ENCODE data around the gene ACOX2.

Gene ACOX2

DNA sequence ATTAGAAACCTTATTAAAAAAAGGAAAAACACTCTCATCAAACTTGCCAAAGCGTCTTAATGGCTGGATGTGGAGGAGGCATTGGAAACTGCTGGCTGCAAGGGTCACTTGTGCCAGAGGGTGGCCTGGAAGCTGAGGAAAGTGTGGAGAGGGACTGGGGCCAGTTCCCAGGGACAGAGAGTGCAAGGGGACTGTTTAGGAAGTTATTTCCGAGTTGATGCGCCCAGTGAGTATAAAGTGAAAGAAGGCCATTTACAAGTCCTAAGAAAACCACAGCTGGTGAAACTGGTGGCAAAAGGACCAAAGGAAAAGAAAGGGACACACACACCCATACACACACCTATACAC lies 52.3 kb downstream of the ACOX2 start:
- no peaks in the 10 kb centered on the region for H3K4me1 ChIP-seq (ENCODE audit: control insufficient read depth, insufficient read depth, low read length)
- no peaks in the 10 kb centered on the region for H3K9me3 ChIP-seq (ENCODE audit: control insufficient read depth in 2 of 2, low read length in 2 of 2)
- H3K4me3 ChIP-seq (ENCODE audit: low read length in 2 of 2) = no peak overlapping the region
- no peak overlapping the region for H3K27ac ChIP-seq (ENCODE audit: low read length)
- no peaks in the 10 kb centered on the region for H3K27me3 ChIP-seq (ENCODE audit: control insufficient read depth in 1 of 2, insufficient read depth in 2 of 2, low read length in 2 of 2)
- H3K36me3 ChIP-seq (ENCODE audit: control insufficient read depth in 2 of 2, insufficient read depth in 2 of 2, low read length in 2 of 2) = no peaks in the 10 kb centered on the region
- no peak overlapping the region for H3K9ac ChIP-seq (ENCODE audit: low read length in 2 of 2)

DNA sequence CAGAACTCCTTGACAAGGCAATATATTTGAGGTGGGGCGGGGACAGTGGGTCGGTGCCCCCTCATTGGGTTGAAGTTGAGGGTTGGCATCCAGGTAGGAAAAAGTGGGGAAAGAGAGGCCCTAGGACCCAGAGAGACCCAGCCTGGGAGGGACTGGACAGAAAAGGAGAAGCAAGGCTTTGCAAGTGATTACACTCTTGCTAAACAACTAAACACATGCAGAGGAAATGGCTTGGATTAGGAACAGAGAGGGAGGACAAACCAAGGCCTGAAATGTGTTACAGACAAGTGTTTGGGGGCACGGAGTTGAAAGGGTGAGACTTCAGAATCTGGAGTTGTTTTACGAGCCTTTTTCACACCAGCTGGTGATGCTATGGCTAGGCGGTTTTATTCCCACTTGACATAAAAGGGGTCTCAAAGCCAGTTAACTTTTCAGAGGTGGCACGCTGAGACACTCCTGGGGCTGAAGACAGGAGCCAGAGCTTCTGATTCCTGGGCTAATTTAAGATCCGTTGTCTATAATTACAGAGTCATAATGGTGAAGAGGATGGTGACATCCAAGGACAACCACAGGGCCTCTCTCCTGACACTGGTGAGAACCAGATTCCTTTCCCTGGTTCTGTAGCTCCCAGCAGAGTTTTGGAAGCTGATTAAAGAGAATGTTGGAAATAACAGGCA lies 52.8 kb downstream of the ACOX2 start:
- Histone ChIP-seq H3K9me3 (ENCODE audit: control insufficient read depth in 2 of 2, low read length in 2 of 2) (no peaks in the 10 kb centered on the region), H3K4me1 (ENCODE audit: control insufficient read depth, insufficient read depth, low read length) (no peaks in the 10 kb centered on the region), H3K36me3 (ENCODE audit: control insufficient read depth in 2 of 2, insufficient read depth in 2 of 2, low read length in 2 of 2) (no peaks in the 10 kb centered on the region), H3K9ac (ENCODE audit: low read length in 2 of 2) (no peak overlapping the region), H3K4me3 (ENCODE audit: low read length in 2 of 2) (no peak overlapping the region), H3K27ac (ENCODE audit: low read length) (no peak overlapping the region), H3K27me3 (ENCODE audit: control insufficient read depth in 1 of 2, insufficient read depth in 2 of 2, low read length in 2 of 2) (no peaks in the 10 kb centered on the region)

DNA sequence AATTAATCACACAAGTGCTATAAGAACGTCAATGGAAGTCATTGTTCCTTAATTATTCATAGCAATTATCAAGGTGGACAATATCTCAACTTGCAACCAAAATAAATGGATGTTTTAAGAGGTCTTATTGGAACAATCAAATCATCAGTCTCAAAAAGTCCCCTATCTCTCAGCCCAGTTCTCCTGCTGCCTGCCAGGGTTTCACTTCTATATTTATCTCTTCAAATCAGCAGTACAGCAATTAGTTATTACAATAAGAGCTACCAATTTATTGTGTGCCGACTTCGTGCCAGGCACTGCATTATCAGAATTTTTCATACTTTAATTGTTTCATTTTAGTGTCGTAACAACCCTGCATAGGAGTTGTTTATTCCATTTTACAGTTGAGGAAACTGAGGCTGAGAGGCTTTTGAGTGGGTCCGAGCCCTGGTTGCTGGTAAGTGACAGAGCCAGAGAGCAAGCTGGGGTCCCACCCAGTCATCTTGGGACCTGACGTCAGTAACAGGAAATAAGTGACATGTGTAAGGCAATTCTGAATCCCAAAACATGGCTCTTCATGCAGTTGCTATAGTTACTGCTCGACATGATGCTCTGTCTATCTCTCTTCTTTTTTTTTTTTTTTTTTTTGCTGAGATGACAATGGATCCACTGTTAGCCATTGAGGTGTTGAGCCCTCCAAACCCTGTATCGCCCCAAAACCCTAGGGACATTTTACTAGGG lies 53.9 kb downstream of the ACOX2 start:
- Histone ChIP-seq H3K9me3 (ENCODE audit: control insufficient read depth in 2 of 2, low read length in 2 of 2) (no peaks in the 10 kb centered on the region), H3K4me1 (ENCODE audit: control insufficient read depth, insufficient read depth, low read length) (no peaks in the 10 kb centered on the region), H3K36me3 (ENCODE audit: control insufficient read depth in 2 of 2, insufficient read depth in 2 of 2, low read length in 2 of 2) (no peaks in the 10 kb centered on the region), H3K4me3 (ENCODE audit: low read length in 2 of 2) (no peak overlapping the region), H3K27ac (ENCODE audit: low read length) (no peak overlapping the region), H3K9ac (ENCODE audit: low read length in 2 of 2) (no peak overlapping the region), H3K27me3 (ENCODE audit: control insufficient read depth in 1 of 2, insufficient read depth in 2 of 2, low read length in 2 of 2) (no peaks in the 10 kb centered on the region)

DNA sequence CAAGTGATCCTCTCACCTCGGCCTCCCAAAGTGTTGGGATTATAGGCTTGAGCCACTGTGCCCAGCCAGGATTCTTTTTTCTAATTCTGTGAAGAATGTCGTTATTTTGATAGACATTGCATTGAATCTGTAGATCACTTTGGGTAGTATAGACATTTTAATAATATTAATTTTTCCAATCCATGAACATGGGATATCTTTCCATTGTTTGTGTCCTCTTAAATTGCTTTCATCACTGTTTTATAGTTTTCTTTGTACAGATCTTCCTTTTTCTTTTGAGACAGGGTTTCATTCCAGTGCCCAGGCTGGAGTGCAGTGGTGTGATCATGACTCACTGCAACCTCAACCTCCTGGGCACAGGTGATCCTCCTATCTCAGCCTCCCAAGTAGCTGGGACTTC lies 56.7 kb downstream of the ACOX2 start:
- no peaks in the 10 kb centered on the region for H3K27me3 ChIP-seq (ENCODE audit: control insufficient read depth in 1 of 2, insufficient read depth in 2 of 2, low read length in 2 of 2)

DNA sequence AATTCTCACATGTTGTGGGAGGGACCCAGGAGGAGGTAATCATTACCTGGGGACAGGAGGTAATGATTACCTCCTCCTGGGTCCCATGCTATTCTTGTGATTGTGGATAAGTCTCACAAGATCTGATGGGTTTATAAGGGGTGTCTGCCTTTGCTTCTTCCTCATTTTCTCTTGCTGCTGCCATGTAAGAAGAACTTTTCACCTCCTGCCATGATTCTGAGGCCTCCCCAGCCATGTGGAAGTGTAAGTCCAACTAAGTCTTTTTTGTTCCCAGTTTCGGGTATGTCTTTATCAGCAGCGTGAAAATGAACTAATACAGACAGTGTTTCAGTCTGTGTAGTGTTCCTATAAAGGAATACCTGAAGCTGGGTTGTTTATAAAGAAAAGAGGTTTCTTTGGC lies 58.2 kb downstream of the ACOX2 start:
- no peak overlapping the region for H3K27ac ChIP-seq (ENCODE audit: low read length)
- H3K9ac ChIP-seq (ENCODE audit: low read length in 2 of 2) = no peak overlapping the region
- H3K4me3 ChIP-seq (ENCODE audit: low read length in 2 of 2) = no peak overlapping the region
- H3K4me1 ChIP-seq (ENCODE audit: control insufficient read depth, insufficient read depth, low read length) = no peaks in the 10 kb centered on the region
- no peaks in the 10 kb centered on the region for H3K36me3 ChIP-seq (ENCODE audit: control insufficient read depth in 2 of 2, insufficient read depth in 2 of 2, low read length in 2 of 2)
- no peaks in the 10 kb centered on the region for H3K9me3 ChIP-seq (ENCODE audit: control insufficient read depth in 2 of 2, low read length in 2 of 2)
- no peaks in the 10 kb centered on the region for H3K27me3 ChIP-seq (ENCODE audit: control insufficient read depth in 1 of 2, insufficient read depth in 2 of 2, low read length in 2 of 2)

More for the DNA sequence above, 56.7 kb downstream of the ACOX2 start:
- Histone ChIP-seq H3K4me3 (ENCODE audit: low read length in 2 of 2) (no peak overlapping the region), H3K9ac (ENCODE audit: low read length in 2 of 2) (no peak overlapping the region), H3K27ac (ENCODE audit: low read length) (no peak overlapping the region), H3K36me3 (ENCODE audit: control insufficient read depth in 2 of 2, insufficient read depth in 2 of 2, low read length in 2 of 2) (no peaks in the 10 kb centered on the region), H3K9me3 (ENCODE audit: control insufficient read depth in 2 of 2, low read length in 2 of 2) (no peaks in the 10 kb centered on the region), H3K4me1 (ENCODE audit: control insufficient read depth, insufficient read depth, low read length) (no peaks in the 10 kb centered on the region)

DNA sequence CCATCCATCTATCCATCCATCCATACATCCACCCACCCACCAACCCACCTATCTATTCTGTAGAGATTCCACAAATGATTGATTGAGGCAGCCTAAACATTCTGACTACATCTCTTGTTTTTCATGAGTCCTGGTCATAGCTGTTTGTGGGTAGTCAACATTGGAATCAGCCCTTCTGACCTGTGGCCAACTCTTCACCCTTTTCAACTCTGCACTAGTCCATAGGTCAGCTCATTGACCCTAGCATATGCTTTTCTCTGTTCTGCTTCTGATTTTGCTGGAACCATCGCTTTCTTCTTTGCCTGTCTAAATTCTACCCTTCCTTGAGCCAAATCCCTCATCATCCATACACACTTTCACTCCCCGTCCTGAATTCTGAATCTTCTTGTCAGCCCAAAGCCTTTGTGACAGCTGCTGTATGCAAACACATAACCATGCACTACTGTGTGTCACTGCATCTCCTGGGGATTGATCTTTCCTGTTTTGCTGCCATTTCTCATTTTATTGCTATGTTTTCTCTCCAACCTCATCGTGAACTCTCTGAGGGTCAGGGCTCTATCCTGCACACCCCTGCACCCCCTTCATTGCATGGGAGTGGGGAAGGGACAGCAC lies 61.9 kb downstream of the ACOX2 start:
- Histone ChIP-seq H3K4me1 (ENCODE audit: control insufficient read depth, insufficient read depth, low read length) (no peaks in the 10 kb centered on the region), H3K9ac (ENCODE audit: low read length in 2 of 2) (no peak overlapping the region), H3K27ac (ENCODE audit: low read length) (no peak overlapping the region), H3K9me3 (ENCODE audit: control insufficient read depth in 2 of 2, low read length in 2 of 2) (no peaks in the 10 kb centered on the region), H3K4me3 (ENCODE audit: low read length in 2 of 2) (no peak overlapping the region), H3K27me3 (ENCODE audit: control insufficient read depth in 1 of 2, insufficient read depth in 2 of 2, low read length in 2 of 2) (no peaks in the 10 kb centered on the region), H3K36me3 (ENCODE audit: control insufficient read depth in 2 of 2, insufficient read depth in 2 of 2, low read length in 2 of 2) (no peaks in the 10 kb centered on the region)

DNA sequence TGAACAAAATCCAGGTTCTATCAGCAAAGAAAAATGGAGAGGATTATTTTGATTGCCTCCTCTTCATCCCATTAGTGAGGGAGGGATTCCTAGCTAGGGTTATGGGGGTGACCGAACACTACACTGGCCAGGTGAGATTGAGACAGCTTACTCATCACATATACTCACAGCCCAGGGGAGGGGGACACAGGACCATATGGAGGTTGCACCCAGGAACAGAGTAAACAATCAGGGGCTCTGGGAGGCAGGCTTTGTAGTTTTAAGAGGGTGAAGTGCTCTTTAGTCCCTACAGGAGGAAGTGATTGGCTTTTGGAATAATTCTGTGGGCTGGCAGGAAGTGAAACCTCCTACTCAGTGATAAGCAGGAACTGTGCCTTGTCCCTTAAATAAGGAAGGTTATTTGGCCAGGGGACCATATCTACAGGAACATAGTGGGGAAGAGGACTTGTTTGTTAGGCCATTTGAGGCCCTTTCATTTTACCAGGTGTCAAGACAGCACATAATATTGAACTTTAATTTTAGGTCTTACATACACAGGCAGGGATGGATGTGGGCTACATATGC lies 62.6 kb downstream of the ACOX2 start:
- Histone ChIP-seq H3K9me3 (ENCODE audit: control insufficient read depth in 2 of 2, low read length in 2 of 2) (no peaks in the 10 kb centered on the region), H3K4me3 (ENCODE audit: low read length in 2 of 2) (no peak overlapping the region), H3K36me3 (ENCODE audit: control insufficient read depth in 2 of 2, insufficient read depth in 2 of 2, low read length in 2 of 2) (no peaks in the 10 kb centered on the region), H3K27me3 (ENCODE audit: control insufficient read depth in 1 of 2, insufficient read depth in 2 of 2, low read length in 2 of 2) (no peaks in the 10 kb centered on the region), H3K27ac (ENCODE audit: low read length) (no peak overlapping the region), H3K4me1 (ENCODE audit: control insufficient read depth, insufficient read depth, low read length) (no peaks in the 10 kb centered on the region), H3K9ac (ENCODE audit: low read length in 2 of 2) (no peak overlapping the region)

DNA sequence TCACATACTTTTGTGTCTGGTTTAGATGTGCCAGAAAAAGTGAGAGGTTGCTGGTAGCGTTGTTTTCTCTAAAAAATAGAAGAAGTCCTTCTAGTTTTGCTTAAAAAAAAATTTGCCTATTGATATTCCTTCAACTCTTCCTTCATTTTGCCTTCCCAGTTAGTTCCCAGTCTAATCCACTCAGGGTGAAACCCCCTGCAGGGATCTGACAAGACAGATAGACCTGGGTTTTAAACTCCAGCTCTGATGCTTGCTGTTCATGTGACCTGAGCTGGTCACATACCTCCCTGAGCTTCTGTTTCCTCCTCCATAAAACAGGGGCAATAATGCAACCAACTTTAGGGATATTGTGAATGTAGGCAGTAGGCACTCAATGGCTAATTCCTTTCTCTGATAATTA lies 63.7 kb downstream of the ACOX2 start:
- Histone ChIP-seq H3K4me3 (ENCODE audit: low read length in 2 of 2) (no peak overlapping the region), H3K9me3 (ENCODE audit: control insufficient read depth in 2 of 2, low read length in 2 of 2) (no peaks in the 10 kb centered on the region), H3K27me3 (ENCODE audit: control insufficient read depth in 1 of 2, insufficient read depth in 2 of 2, low read length in 2 of 2) (no peaks in the 10 kb centered on the region), H3K27ac (ENCODE audit: low read length) (no peak overlapping the region), H3K9ac (ENCODE audit: low read length in 2 of 2) (no peak overlapping the region), H3K36me3 (ENCODE audit: control insufficient read depth in 2 of 2, insufficient read depth in 2 of 2, low read length in 2 of 2) (no peaks in the 10 kb centered on the region), H3K4me1 (ENCODE audit: control insufficient read depth, insufficient read depth, low read length) (no peaks in the 10 kb centered on the region)

DNA sequence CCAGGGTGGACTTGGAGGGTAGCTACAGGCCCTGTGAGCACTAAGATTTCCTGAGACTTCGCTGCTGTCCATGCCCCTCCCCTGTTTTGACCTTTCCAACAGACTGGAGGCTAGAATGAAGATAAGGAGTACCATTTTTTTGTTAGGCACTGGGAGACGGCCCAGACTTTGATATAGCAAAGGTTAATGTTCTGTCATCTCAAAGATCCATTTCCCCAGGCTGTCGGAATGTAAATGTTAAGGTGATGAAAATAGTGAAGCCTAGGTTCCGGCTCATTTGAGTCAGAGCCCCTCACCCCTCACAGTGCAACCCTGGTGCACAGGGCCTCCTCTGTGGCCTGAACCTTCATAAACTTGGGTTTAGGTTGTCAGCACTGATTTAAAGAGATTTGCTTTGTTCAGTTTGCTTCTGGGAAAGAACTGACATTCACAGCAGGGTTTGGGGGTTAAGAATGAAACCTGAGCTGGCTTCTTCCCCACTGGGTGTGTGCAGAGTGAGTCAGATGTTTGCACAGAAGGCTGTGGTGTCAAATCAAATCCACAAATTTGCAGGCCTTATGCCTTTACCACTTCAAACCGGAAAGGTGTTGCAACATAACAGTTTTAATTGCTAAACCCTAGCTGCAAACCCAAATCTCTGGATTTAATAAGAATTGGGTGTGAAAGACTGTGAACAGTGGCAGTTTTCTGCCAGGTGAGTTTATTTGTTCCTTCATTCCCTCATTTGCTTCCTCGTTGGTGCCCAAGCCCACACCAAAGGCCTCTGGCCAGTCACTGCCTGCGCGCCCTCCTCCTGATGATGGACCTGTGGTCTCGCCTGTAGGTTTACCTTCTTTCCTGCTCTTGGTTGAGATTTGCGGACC lies 65.7 kb downstream of the ACOX2 start:
- no peak overlapping the region for H3K27ac ChIP-seq (ENCODE audit: low read length)
- no peak overlapping the region for H3K9ac ChIP-seq (ENCODE audit: low read length in 2 of 2)
- H3K27me3 ChIP-seq (ENCODE audit: control insufficient read depth in 1 of 2, insufficient read depth in 2 of 2, low read length in 2 of 2) = no peaks in the 10 kb centered on the region
- H3K4me3 ChIP-seq (ENCODE audit: low read length in 2 of 2) = no peak overlapping the region
- H3K9me3 ChIP-seq (ENCODE audit: control insufficient read depth in 2 of 2, low read length in 2 of 2) = no peaks in the 10 kb centered on the region
- H3K4me1 ChIP-seq (ENCODE audit: control insufficient read depth, insufficient read depth, low read length) = no peaks in the 10 kb centered on the region
- H3K36me3 ChIP-seq (ENCODE audit: control insufficient read depth in 2 of 2, insufficient read depth in 2 of 2, low read length in 2 of 2) = no peaks in the 10 kb centered on the region

DNA sequence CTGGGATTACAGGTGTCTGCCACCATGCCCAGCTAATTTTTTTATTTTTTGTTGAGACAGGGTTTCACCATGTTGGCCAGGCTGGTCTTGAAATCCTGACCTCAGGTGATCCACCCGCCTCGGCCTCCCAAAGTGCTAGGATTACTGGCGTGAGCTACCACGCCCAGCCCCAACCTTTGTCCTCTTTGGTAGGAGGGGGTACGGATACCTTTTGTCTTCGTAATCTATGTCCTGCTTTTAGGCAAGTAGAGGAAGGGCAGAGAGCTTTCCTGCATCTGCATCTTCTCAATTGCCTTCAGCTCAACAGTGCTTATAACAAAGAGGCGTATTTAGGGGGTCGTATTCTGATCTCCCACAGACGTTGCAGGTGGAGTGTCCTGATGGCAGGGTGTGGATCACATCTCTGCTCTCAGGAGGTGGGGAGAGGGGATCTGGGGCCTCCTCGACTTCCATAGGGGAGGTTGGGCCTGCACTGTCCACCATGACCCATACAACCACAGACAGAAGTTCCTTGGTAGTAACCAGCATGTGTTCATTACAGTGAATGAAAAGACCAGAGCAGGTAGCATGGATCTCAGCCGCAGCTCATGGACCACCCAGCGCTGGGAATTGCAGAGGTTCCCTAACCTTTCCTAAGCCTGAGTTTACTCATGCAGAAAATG lies 66.5 kb downstream of the ACOX2 start:
- Histone ChIP-seq H3K27ac (ENCODE audit: low read length) (no peak overlapping the region), H3K27me3 (ENCODE audit: control insufficient read depth in 1 of 2, insufficient read depth in 2 of 2, low read length in 2 of 2) (no peaks in the 10 kb centered on the region), H3K4me3 (ENCODE audit: low read length in 2 of 2) (no peak overlapping the region), H3K9ac (ENCODE audit: low read length in 2 of 2) (no peak overlapping the region), H3K9me3 (ENCODE audit: control insufficient read depth in 2 of 2, low read length in 2 of 2) (no peaks in the 10 kb centered on the region), H3K36me3 (ENCODE audit: control insufficient read depth in 2 of 2, insufficient read depth in 2 of 2, low read length in 2 of 2) (no peaks in the 10 kb centered on the region), H3K4me1 (ENCODE audit: control insufficient read depth, insufficient read depth, low read length) (no peaks in the 10 kb centered on the region)
